Hepatocyte (in vitro differentiated cells): ENCODE results near the gene JCHAIN. TPM values are rescaled to one million over a fixed set of nuclear protein-coding genes. Genes with fewer than 3 reads are reported as not detected.

Experiments
- DNase-seq: peaks from one replicate; pipeline ENCODE4 v3.0.0-alpha.2; 2016; ENCODE audit warnings: low spot score
- H2AFZ ChIP-seq: fragments of 200-600 bp; sonication (generic); 2 replicates; pipeline ENCODE4 v1.6.0; 2016; ENCODE audit warnings: antibody characterized with exemption, mild to moderate bottlenecking
- H3K27ac ChIP-seq: fragments of 200-600 bp; sonication (generic); 2 replicates; pipeline ENCODE4 v1.5.1; 2016; ENCODE audit warnings: mild to moderate bottlenecking
- H3K27me3 ChIP-seq: fragments of 200-600 bp; sonication (generic); 2 replicates; pipeline ENCODE4 v1.6.1; 2016
- H3K36me3 ChIP-seq: fragments of 200-600 bp; sonication (generic); replicated peaks from 2 replicates; pipeline ENCODE4 v1.5.1; 2016; ENCODE audit warnings: low read depth; ENCODE audit not compliant: insufficient read depth
- H3K4me1 ChIP-seq: fragments of 200-600 bp; sonication (generic); 2 replicates; pipeline ENCODE4 v1.5.1; 2016; ENCODE audit warnings: mild to moderate bottlenecking, moderate library complexity; ENCODE audit not compliant: insufficient read depth
- H3K4me2 ChIP-seq: fragments of 200-600 bp; sonication (generic); 2 replicates; pipeline ENCODE4 v1.6.0; 2016
- H3K4me3 ChIP-seq: fragments of 200-600 bp; sonication (generic); 2 replicates; pipeline ENCODE4 v1.5.1; 2016; ENCODE audit warnings: mild to moderate bottlenecking
- H3K79me2 ChIP-seq: fragments of 200-600 bp; sonication (generic); 2 replicates; pipeline ENCODE4 v1.6.0; 2017; ENCODE audit warnings: mild to moderate bottlenecking
- H3K9me2 ChIP-seq: fragments of 200-600 bp; sonication (generic); replicated peaks from 2 replicates; pipeline ENCODE4 v1.6.0; 2017; ENCODE audit warnings: mild to moderate bottlenecking; ENCODE audit not compliant: insufficient read depth
- H3K9me3 ChIP-seq: fragments of 200-600 bp; sonication (generic); 2 replicates; pipeline ENCODE4 v1.5.1; 2016; ENCODE audit warnings: low read depth, mild to moderate bottlenecking
- H4K20me1 ChIP-seq: fragments of 200-600 bp; sonication (generic); 2 replicates; pipeline ENCODE4 v1.6.0; 2016; ENCODE audit warnings: mild to moderate bottlenecking; ENCODE audit not compliant: insufficient read depth, poor library complexity, severe bottlenecking
- EZH2 ChIP-seq: fragments of 200-600 bp; sonication (generic); IDR thresholded peaks from 2 replicates; pipeline ENCODE4 v1.6.1; 2016; ENCODE audit warnings: antibody characterized with exemption, mild to moderate bottlenecking, borderline replicate concordance
- EZH2phosphoT487 ChIP-seq: fragments of 200-600 bp; sonication (generic); IDR thresholded peaks from one replicate; pipeline ENCODE4 v1.6.1; 2018; ENCODE audit warnings: antibody characterized with exemption, mild to moderate bottlenecking, low read depth, moderate library complexity; ENCODE audit not compliant: unreplicated experiment, severe bottlenecking
- WGBS: methylation state at CpG from one replicate; pipeline ENCODE4 v1.1.6; 2016; ENCODE audit warnings: low lambda C conversion rate; ENCODE audit errors: missing lambda C conversion rate; 5-methylcytosine and 5-hydroxymethylcytosine counted together
- polyA plus RNA-seq: library from polyadenylated mRNA; unstranded; fragments of >200 nt; fragmentation: Nextera tagmentation; extraction: Ambion mirVana; gene quantifications from 2 replicates; pipeline ENCODE4 v1.2.1, GENCODE V29; 2016
- total RNA-seq: library from RNA; depleted of rRNA; stranded (reverse); fragments of >200 nt; gene quantifications from 2 replicates; pipeline ENCODE4 v1.2.3, GENCODE V29; 2014
- TF ChIP-seq, protein P1 (sequence below): fragments of 200-600 bp; sonication (generic); IDR thresholded peaks from 2 replicates; pipeline ENCODE4 v1.5.1; 2016; ENCODE audit warnings: antibody characterized with exemption, mild to moderate bottlenecking; ENCODE audit not compliant: poor library complexity

The JCHAIN gene
- total and polyA plus RNA-seq, 2 experiments from 2014 or later = not detected

- Histone ChIP-seq H3K36me3 (no peaks in the 10 kb centered on the region), H3K4me2 (no peak overlapping the region), H3K9me3 (no peaks in the 10 kb centered on the region), H4K20me1 (no peaks in the 10 kb centered on the region), H3K79me2 (no peaks in the 10 kb centered on the region), H3K9me2 (no peaks in the 10 kb centered on the region), H3K4me1 (no peaks in the 10 kb centered on the region), H2AFZ (no peak overlapping the region), H3K27ac (no peak overlapping the region), H3K27me3 (no peaks in the 10 kb centered on the region), H3K4me3 (no peak overlapping the region)
- 89% methylated on average over 2 of the region's 2 CpGs for WGBS
- TF ChIP-seq EZH2phosphoT487 = no peak
- TF ChIP-seq, protein P1, sequence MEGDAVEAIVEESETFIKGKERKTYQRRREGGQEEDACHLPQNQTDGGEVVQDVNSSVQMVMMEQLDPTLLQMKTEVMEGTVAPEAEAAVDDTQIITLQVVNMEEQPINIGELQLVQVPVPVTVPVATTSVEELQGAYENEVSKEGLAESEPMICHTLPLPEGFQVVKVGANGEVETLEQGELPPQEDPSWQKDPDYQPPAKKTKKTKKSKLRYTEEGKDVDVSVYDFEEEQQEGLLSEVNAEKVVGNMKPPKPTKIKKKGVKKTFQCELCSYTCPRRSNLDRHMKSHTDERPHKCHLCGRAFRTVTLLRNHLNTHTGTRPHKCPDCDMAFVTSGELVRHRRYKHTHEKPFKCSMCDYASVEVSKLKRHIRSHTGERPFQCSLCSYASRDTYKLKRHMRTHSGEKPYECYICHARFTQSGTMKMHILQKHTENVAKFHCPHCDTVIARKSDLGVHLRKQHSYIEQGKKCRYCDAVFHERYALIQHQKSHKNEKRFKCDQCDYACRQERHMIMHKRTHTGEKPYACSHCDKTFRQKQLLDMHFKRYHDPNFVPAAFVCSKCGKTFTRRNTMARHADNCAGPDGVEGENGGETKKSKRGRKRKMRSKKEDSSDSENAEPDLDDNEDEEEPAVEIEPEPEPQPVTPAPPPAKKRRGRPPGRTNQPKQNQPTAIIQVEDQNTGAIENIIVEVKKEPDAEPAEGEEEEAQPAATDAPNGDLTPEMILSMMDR = no peak
- TF ChIP-seq EZH2 = no peak
- no peak for DNase-seq
Measured at GRCh38 chr4:70640192-70640591, 26.1 kb downstream of the JCHAIN start.

GRCh38 chr4:70637239-70637913 lies 28.9 kb downstream of the JCHAIN start:
- H3K36me3 ChIP-seq = no peaks in the 10 kb centered on the region
- 62% methylated on average over 8 of the region's 8 CpGs for WGBS
- H3K4me3 ChIP-seq = no peak overlapping the region
- DNase-seq = peak; percentile 30
- no peaks in the 10 kb centered on the region for H3K9me2 ChIP-seq
- H3K4me2 ChIP-seq = peak overlapping the region; percentile 35
- peak overlapping the region; percentile 38 for H3K27ac ChIP-seq
- H3K9me3 ChIP-seq = no peaks in the 10 kb centered on the region
- H3K79me2 ChIP-seq = no peaks in the 10 kb centered on the region
- H2AFZ ChIP-seq = peak overlapping the region; percentile 15
- H4K20me1 ChIP-seq = no peaks in the 10 kb centered on the region
- H3K4me1 ChIP-seq = no peaks in the 10 kb centered on the region
- H3K27me3 ChIP-seq = no peaks in the 10 kb centered on the region
- no peak for TF ChIP-seq EZH2phosphoT487
- TF ChIP-seq, protein P1 = no peak
- no peak for TF ChIP-seq EZH2

GRCh38 chr4:70634482-70634881 lies 31.8 kb downstream of the JCHAIN start:
- Histone ChIP-seq H3K27me3 (no peaks in the 10 kb centered on the region), H2AFZ (no peak overlapping the region), H3K9me2 (no peaks in the 10 kb centered on the region), H3K27ac (no peak overlapping the region), H4K20me1 (no peaks in the 10 kb centered on the region), H3K4me1 (no peaks in the 10 kb centered on the region), H3K4me3 (no peak overlapping the region), H3K4me2 (no peak overlapping the region), H3K9me3 (no peaks in the 10 kb centered on the region), H3K79me2 (no peaks in the 10 kb centered on the region), H3K36me3 (no peaks in the 10 kb centered on the region)
- no peak for DNase-seq
- TF ChIP-seq, protein P1 = no peak
- TF ChIP-seq EZH2 (no peak), EZH2phosphoT487 (no peak)
- WGBS = 95% methylated on average over 5 of the region's 5 CpGs
